ENCODE measurements around the gene SDHAF1.
"Not testable (repeated sequence)": the region's sequence is repeated elsewhere in the genome, so short reads cannot be mapped to it uniquely, and the experiment has no call there.

The SDHAF1 gene

GRCh38 chr19:35975608-35976214, 19.3 kb upstream of the SDHAF1 start:
- H3K4me1 ChIP-seq (ENCODE audit: control extremely low read depth in 1 of 4, control insufficient read depth in 4 of 4, insufficient read depth in 4 of 4, low read length in 3 of 4), result no peaks in the 10 kb centered on the region
- whole genome bisulfite sequencing (ENCODE audit: insufficient coverage), result 37% methylated on average over 2 of the region's 5 CpGs
- ChIA-PET POLR2A (no interaction called here), CTCF (interaction anchor here (1.4 kb wide), 1 partner anchor 8 kb away, joined by 4 read pairs; no protein-coding TSS in a partner anchor)
- DNase-seq, result peak; percentile 31 to 67 (median 65)
- no peaks in the 10 kb centered on the region for H3K36me3 ChIP-seq (ENCODE audit: control insufficient read depth in 4 of 4, insufficient read depth in 4 of 4, low read length in 3 of 4)
- peaks cover 0 to 31% (median 5%) of the 10 kb centered on the region in 5 experiments for H3K27me3 ChIP-seq (replicated peaks in 2 of 5; ENCODE audit: control insufficient read depth in 4 of 5, insufficient read depth in 5 of 5, low read length in 4 of 5)
- H3K4me3 ChIP-seq (ENCODE audit: control insufficient read depth in 1 of 7, extremely low read depth in 1 of 7, insufficient read depth in 4 of 7, low read depth in 2 of 7, low read length in 6 of 7), result no peak overlapping the region
- H3K27ac ChIP-seq (ENCODE audit: insufficient read depth in 1 of 2, low read depth in 1 of 2, low read length in 2 of 2, poor library complexity in 1 of 2, severe bottlenecking in 2 of 2), result no peak overlapping the region
- no peaks in the 10 kb centered on the region for H3K9me3 ChIP-seq (ENCODE audit: control extremely low read depth in 1 of 5, control insufficient read depth in 4 of 5, insufficient read depth in 2 of 5, low read depth in 1 of 5, low read length in 4 of 5)

DNA sequence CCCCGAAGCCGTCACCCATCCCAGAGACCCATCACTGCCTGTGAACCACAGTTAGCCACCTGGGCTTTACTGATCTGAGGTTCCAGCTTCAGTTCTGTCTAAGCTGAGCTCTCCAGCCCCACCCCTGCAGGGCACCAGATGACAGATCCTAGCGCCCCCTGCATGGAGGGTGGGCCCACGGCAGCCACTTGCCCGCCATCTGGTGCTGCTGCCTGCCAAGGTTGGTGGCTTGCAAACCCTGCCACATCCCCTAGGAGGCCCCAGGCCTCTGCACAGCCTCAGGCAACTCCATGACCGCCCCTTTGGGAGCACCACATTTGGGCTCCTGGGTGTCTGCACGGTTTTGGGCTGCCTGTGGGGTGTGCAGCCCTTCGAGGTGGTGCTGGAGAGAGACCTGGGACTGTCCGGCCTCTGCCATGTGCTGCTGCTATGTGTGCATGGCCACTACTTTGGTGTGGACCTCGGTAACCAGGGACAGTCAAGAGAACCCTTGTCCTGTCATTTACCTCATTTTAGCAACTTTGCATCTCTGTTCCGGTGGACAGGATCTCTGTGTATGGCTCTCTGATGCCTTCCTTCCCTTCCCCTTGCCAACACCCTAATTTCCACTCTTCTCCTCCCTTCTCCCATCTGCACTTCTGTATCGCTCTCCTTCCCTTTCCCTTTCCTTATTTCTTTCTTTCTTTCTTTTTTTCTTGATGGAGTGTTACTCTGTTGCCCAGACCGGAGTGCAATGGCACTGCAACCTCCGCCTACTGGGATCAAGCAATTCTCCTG, 17.4 kb upstream of the SDHAF1 start:
- ChIA-PET POLR2A (no interaction called here), CTCF (interaction anchor here (1.4 kb wide), 1 partner anchor 10 kb away, joined by 4 read pairs; no protein-coding TSS in a partner anchor)
- H3K36me3 ChIP-seq (ENCODE audit: control insufficient read depth in 4 of 4, insufficient read depth in 4 of 4, low read length in 3 of 4), result no peaks in the 10 kb centered on the region
- peaks cover 0 to 39% (median 3%) of the 10 kb centered on the region in 5 experiments for H3K27me3 ChIP-seq (replicated peaks in 2 of 5; ENCODE audit: control insufficient read depth in 4 of 5, insufficient read depth in 5 of 5, low read length in 4 of 5)
- no peak overlapping the region for H3K27ac ChIP-seq (ENCODE audit: insufficient read depth in 1 of 2, low read depth in 1 of 2, low read length in 2 of 2, poor library complexity in 1 of 2, severe bottlenecking in 2 of 2)
- DNase-seq, result peak; percentile 65 to 87 (median 81)
- H3K4me3 ChIP-seq (ENCODE audit: control insufficient read depth in 1 of 7, extremely low read depth in 1 of 7, insufficient read depth in 4 of 7, low read depth in 2 of 7, low read length in 6 of 7), result no peak overlapping the region
- no peaks in the 10 kb centered on the region for H3K4me1 ChIP-seq (ENCODE audit: control extremely low read depth in 1 of 4, control insufficient read depth in 4 of 4, insufficient read depth in 4 of 4, low read length in 3 of 4)
- 54% methylated on average over 13 of the region's 14 CpGs for WGBS (ENCODE audit: insufficient coverage)
- no peaks in the 10 kb centered on the region for H3K9me3 ChIP-seq (ENCODE audit: control extremely low read depth in 1 of 5, control insufficient read depth in 4 of 5, insufficient read depth in 2 of 5, low read depth in 1 of 5, low read length in 4 of 5)

DNA sequence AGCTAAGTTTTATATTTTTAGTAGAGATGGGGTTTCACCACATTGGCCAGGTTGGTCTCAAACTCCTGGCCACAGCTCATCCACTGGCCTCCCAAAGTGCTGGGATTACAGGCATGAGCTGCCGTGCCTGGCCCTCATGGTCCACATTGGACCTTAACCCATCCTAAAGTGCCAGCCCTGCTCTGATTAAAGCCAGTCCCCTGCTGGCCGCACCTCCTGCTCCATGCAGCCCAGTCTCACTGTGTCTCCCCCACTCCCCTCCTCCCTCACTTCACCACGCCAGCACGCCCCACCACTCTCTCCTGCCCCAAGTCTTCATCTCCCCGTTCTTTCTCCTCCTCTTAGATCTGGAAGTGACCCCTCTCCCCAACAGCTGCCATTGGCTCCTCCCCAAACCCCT, 16.7 kb upstream of the SDHAF1 start:
- Histone ChIP-seq H3K36me3 (ENCODE audit: control insufficient read depth in 4 of 4, insufficient read depth in 4 of 4, low read length in 3 of 4) (no peaks in the 10 kb centered on the region), H3K4me3 (ENCODE audit: control insufficient read depth in 1 of 7, extremely low read depth in 1 of 7, insufficient read depth in 4 of 7, low read depth in 2 of 7, low read length in 6 of 7) (no peak overlapping the region), H3K9me3 (ENCODE audit: control extremely low read depth in 1 of 5, control insufficient read depth in 4 of 5, insufficient read depth in 2 of 5, low read depth in 1 of 5, low read length in 4 of 5) (no peaks in the 10 kb centered on the region), H3K27me3 (replicated peaks in 2 of 5; ENCODE audit: control insufficient read depth in 4 of 5, insufficient read depth in 5 of 5, low read length in 4 of 5) (peaks cover 0 to 39% (median 3%) of the 10 kb centered on the region in 5 experiments), H3K4me1 (ENCODE audit: control extremely low read depth in 1 of 4, control insufficient read depth in 4 of 4, insufficient read depth in 4 of 4, low read length in 3 of 4) (no peaks in the 10 kb centered on the region), H3K27ac (ENCODE audit: insufficient read depth in 1 of 2, low read depth in 1 of 2, low read length in 2 of 2, poor library complexity in 1 of 2, severe bottlenecking in 2 of 2) (no peak overlapping the region)
- ChIA-PET CTCF (no interaction called here), POLR2A (no interaction called here)
- no peak for DNase-seq
- whole genome bisulfite sequencing (ENCODE audit: insufficient coverage), result 46% methylated on average over 5 of the region's 5 CpGs

- ChIA-PET POLR2A (no interaction called here), CTCF (interaction anchor here (1.3 kb wide), 1 partner anchor 14 kb away, joined by 3 read pairs; no protein-coding TSS in a partner anchor)
- Histone ChIP-seq H3K4me1 (ENCODE audit: control extremely low read depth in 1 of 4, control insufficient read depth in 4 of 4, insufficient read depth in 4 of 4, low read length in 3 of 4) (no peaks in the 10 kb centered on the region), H3K9me3 (ENCODE audit: control extremely low read depth in 1 of 5, control insufficient read depth in 4 of 5, insufficient read depth in 2 of 5, low read depth in 1 of 5, low read length in 4 of 5) (no peaks in the 10 kb centered on the region), H3K27ac (ENCODE audit: insufficient read depth in 1 of 2, low read depth in 1 of 2, low read length in 2 of 2, poor library complexity in 1 of 2, severe bottlenecking in 2 of 2) (no peak overlapping the region), H3K27me3 (replicated peaks in 2 of 5; ENCODE audit: control insufficient read depth in 4 of 5, insufficient read depth in 5 of 5, low read length in 4 of 5) (peaks cover 0 to 39% (median 5%) of the 10 kb centered on the region in 5 experiments), H3K36me3 (ENCODE audit: control insufficient read depth in 4 of 4, insufficient read depth in 4 of 4, low read length in 3 of 4) (no peaks in the 10 kb centered on the region), H3K4me3 (ENCODE audit: control insufficient read depth in 1 of 7, extremely low read depth in 1 of 7, insufficient read depth in 4 of 7, low read depth in 2 of 7, low read length in 6 of 7) (no peak overlapping the region)
- 62% methylated on average over 18 of the region's 20 CpGs for WGBS (ENCODE audit: insufficient coverage)
- no peak for DNase-seq
These were observed 16.1 kb upstream of the SDHAF1 start for GRCh38 chr19:35978832-35979365.

DNA sequence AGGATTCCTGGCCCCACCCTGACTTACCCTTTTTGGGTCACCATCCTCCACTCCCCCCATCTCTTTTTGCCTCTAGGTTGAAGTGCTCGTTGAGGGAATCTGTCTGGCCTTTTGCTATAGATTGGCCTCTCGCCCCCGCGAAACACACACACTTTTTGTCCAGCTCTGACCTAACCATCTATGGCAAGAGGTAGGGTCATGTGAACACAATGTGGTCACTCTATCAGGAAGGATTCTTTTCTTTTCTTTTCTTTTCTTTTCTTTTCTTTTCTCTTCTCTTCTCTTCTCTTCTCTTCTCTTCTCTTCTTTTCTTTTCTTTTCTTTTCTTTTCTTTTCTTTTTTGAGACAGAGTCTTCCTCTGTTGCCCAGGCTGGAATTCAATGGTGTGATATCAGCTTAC, 14.0 kb upstream of the SDHAF1 start:
- H3K4me1 ChIP-seq (ENCODE audit: control extremely low read depth in 1 of 4, control insufficient read depth in 4 of 4, insufficient read depth in 4 of 4, low read length in 3 of 4); H3K9me3 ChIP-seq (ENCODE audit: control extremely low read depth in 1 of 5, control insufficient read depth in 4 of 5, insufficient read depth in 2 of 5, low read depth in 1 of 5, low read length in 4 of 5); H3K4me3 ChIP-seq (ENCODE audit: control insufficient read depth in 1 of 7, extremely low read depth in 1 of 7, insufficient read depth in 4 of 7, low read depth in 2 of 7, low read length in 6 of 7); DNase-seq; H3K27ac ChIP-seq (ENCODE audit: insufficient read depth in 1 of 2, low read depth in 1 of 2, low read length in 2 of 2, poor library complexity in 1 of 2, severe bottlenecking in 2 of 2); POLR2A ChIA-PET; H3K36me3 ChIP-seq (ENCODE audit: control insufficient read depth in 4 of 4, insufficient read depth in 4 of 4, low read length in 3 of 4); CTCF ChIA-PET: not testable (repeated sequence)
- peaks cover 0 to 35% (median 9%) of the 10 kb centered on the region in 5 experiments for H3K27me3 ChIP-seq (replicated peaks in 2 of 5; ENCODE audit: control insufficient read depth in 4 of 5, insufficient read depth in 5 of 5, low read length in 4 of 5)
- WGBS (ENCODE audit: insufficient coverage), result 100% methylated on average over 4 of the region's 4 CpGs

DNA sequence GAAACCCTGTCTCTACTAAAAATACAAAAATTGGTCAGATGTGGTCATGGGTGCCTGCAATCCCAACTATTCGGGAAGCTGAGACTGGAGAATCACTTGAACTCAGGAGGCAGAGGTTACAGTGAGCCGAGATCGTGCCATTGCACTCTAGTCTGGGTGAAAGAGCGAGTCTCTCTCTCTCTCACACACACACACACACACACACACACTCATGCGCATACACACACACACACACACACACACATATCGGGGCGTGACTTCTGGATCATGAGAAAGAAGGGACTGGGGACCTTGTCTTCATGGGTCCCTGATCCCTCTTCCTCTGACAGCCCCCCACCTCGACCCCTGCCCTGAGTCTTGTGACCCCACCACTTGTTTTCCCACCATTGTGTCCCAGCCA, 11.8 kb upstream of the SDHAF1 start:
- Histone ChIP-seq H3K4me3 (ENCODE audit: control insufficient read depth in 1 of 7, extremely low read depth in 1 of 7, insufficient read depth in 4 of 7, low read depth in 2 of 7, low read length in 6 of 7) (no peak overlapping the region), H3K9me3 (ENCODE audit: control extremely low read depth in 1 of 5, control insufficient read depth in 4 of 5, insufficient read depth in 2 of 5, low read depth in 1 of 5, low read length in 4 of 5) (no peaks in the 10 kb centered on the region), H3K36me3 (ENCODE audit: control insufficient read depth in 4 of 4, insufficient read depth in 4 of 4, low read length in 3 of 4) (no peaks in the 10 kb centered on the region), H3K27ac (ENCODE audit: insufficient read depth in 1 of 2, low read depth in 1 of 2, low read length in 2 of 2, poor library complexity in 1 of 2, severe bottlenecking in 2 of 2) (no peak overlapping the region), H3K27me3 (replicated peaks in 2 of 5; ENCODE audit: control insufficient read depth in 4 of 5, insufficient read depth in 5 of 5, low read length in 4 of 5) (peaks cover 0 to 29% (median 11%) of the 10 kb centered on the region in 5 experiments), H3K4me1 (ENCODE audit: control extremely low read depth in 1 of 4, control insufficient read depth in 4 of 4, insufficient read depth in 4 of 4, low read length in 3 of 4) (peaks cover 0 to 8% (median 5%) of the 10 kb centered on the region in 4 experiments)
- ChIA-PET POLR2A (no interaction called here), CTCF (no interaction called here)
- DNase-seq, result no peak
- WGBS (ENCODE audit: insufficient coverage), result 82% methylated on average over 5 of the region's 8 CpGs

- ChIA-PET CTCF (no interaction called here), POLR2A (no interaction called here)
- H3K9me3 ChIP-seq (ENCODE audit: control extremely low read depth in 1 of 5, control insufficient read depth in 4 of 5, insufficient read depth in 2 of 5, low read depth in 1 of 5, low read length in 4 of 5), result no peaks in the 10 kb centered on the region
- peaks cover 0 to 8% (median 5%) of the 10 kb centered on the region in 4 experiments for H3K4me1 ChIP-seq (ENCODE audit: control extremely low read depth in 1 of 4, control insufficient read depth in 4 of 4, insufficient read depth in 4 of 4, low read length in 3 of 4)
- DNase-seq, result no peak
- peaks cover 0 to 13% (median 8%) of the 10 kb centered on the region in 5 experiments for H3K27me3 ChIP-seq (replicated peaks in 2 of 5; ENCODE audit: control insufficient read depth in 4 of 5, insufficient read depth in 5 of 5, low read length in 4 of 5)
- no peak overlapping the region for H3K4me3 ChIP-seq (ENCODE audit: control insufficient read depth in 1 of 7, extremely low read depth in 1 of 7, insufficient read depth in 4 of 7, low read depth in 2 of 7, low read length in 6 of 7)
- H3K27ac ChIP-seq (ENCODE audit: insufficient read depth in 1 of 2, low read depth in 1 of 2, low read length in 2 of 2, poor library complexity in 1 of 2, severe bottlenecking in 2 of 2), result no peak overlapping the region
- no peaks in the 10 kb centered on the region for H3K36me3 ChIP-seq (ENCODE audit: control insufficient read depth in 4 of 4, insufficient read depth in 4 of 4, low read length in 3 of 4)
- WGBS (ENCODE audit: insufficient coverage), result 98% methylated on average over 5 of the region's 5 CpGs
These were observed 8.9 kb upstream of the SDHAF1 start for GRCh38 chr19:35986111-35986510.
